Epithelial cell of esophagus (primary cell): Measurements from ENCODE around the gene FKBP5.
A peak's percentile ranks its signal among the peaks of the same experiment; 100 is the strongest.

ENCODE experiments used
- DNase-seq: peaks from one replicate; pipeline ENCODE4 v3.0.0; 2010; ENCODE audit warnings: low read depth
- H3K4me3 ChIP-seq: 2 replicates; pipeline ENCODE4 v1.5.1; 2011; ENCODE audit warnings: mild to moderate bottlenecking, low read length, control low read depth
- CTCF ChIP-seq: IDR thresholded peaks from 2 replicates; pipeline ENCODE4 v1.5.1; 2011; ENCODE audit warnings: low read depth, mild to moderate bottlenecking, low read length, control low read depth, inconsistent platforms; ENCODE audit not compliant: insufficient read depth; ENCODE audit errors: missing control alignments

The FKBP5 gene

GRCh38 chr6:35629876-35630378, 58.8 kb downstream of the FKBP5 start:
- TF ChIP-seq CTCF = no peak
- no peak for DNase-seq

GRCh38 chr6:35626401-35626800, 62.3 kb downstream of the FKBP5 start:
- no peak for DNase-seq
- H3K4me3 ChIP-seq = no peak overlapping the region

More at GRCh38 chr6:35629876-35630378, 58.8 kb downstream of the FKBP5 start:
- no peak overlapping the region for H3K4me3 ChIP-seq

GRCh38 chr6:35624341-35625070, 64.2 kb downstream of the FKBP5 start:
- H3K4me3 ChIP-seq = no peak overlapping the region
- TF ChIP-seq CTCF = peak; percentile 16
- no peak for DNase-seq

More at GRCh38 chr6:35626401-35626800, 62.3 kb downstream of the FKBP5 start:
- TF ChIP-seq CTCF = no peak

GRCh38 chr6:35622283-35622682, 66.4 kb downstream of the FKBP5 start:
- no peak for DNase-seq
- no peak overlapping the region for H3K4me3 ChIP-seq
- no peak for TF ChIP-seq CTCF

DNA sequence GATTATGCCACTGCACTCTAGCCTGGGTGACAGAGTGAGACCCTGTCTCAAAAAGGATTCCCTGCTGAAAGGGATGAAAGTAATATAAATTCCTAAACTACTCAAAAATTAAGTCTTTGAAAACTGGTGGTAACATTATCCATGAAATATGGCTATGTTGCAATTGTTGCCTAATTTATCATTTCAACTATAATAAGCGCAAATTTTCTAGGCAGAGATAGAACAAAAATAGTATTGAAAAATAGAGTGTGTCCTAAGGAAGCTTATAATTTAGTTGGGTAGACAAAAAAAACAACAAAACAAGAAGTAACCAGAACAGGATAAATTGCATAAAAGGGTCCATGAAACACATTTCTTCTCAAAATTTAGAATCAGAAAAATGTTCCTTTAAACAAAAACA, 68.0 kb downstream of the FKBP5 start:
- no peak overlapping the region for H3K4me3 ChIP-seq
- DNase-seq = no peak
- TF ChIP-seq CTCF = no peak

DNA sequence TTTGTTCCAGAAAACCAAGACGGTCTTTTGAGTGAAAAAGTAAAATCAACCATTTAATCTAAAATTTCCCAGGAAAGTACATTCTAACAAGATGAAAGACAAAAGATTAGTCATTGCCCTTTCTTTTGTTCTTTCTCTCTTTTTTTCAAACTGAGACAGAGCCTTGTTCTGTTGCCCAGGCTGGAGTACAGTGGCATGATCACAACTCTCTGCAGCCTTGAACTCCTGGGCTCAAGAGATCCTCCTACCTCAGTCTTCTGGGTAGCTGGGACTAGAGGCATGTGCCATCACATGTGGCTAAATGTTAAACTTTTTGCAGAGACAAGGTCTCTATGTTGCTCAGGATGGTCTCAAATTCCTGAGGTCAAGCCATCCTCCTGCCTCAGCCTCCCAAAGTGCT, 75.0 kb downstream of the FKBP5 start:
- no peak for DNase-seq
- H3K4me3 ChIP-seq = no peak overlapping the region
- TF ChIP-seq CTCF = no peak

- TF ChIP-seq CTCF = no peak
- no peak for DNase-seq
- no peak overlapping the region for H3K4me3 ChIP-seq
These were observed 77.5 kb downstream of the FKBP5 start for GRCh38 chr6:35611240-35611639.
